ENCODE measurements around the gene CAMK4. TPM values are rescaled to one million over a fixed set of nuclear protein-coding genes. Genes with fewer than 3 reads are reported as not detected.

Gene CAMK4
- total RNA-seq, 1 donor from 2014 or later = 5.0 TPM

DNA sequence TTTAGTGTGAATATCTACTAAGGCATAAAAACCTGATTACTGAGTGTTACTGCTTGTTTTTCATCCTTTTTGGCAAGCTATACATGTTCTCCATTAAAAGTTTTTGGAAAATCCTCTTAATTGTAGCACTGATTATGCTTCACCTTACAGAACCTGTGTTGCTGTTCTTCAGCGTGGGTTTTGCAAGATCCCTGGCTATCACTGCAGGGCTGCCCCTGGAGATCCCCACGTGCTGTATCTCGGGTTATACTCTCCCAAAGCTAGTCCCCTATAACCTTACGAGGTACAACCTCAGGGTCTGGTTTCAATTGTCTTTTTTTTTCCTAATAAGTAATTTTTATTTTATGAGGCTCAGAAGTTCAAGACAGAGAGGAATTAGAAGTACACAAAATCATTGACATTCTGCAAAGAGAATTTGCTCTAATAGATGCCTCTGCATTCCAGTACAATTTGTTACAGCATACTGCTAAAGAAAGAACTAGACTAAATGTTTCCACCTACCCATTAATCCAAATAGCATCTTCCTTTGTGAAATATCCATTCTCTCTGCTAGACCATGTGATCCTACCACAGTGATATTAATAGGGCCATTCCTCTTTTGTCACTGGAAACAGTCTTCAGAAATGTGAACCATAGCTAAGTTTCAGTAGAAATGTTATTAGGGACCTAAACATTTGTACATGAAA lies 25.8 kb upstream of the CAMK4 start:
- H3K9me3 Mint-ChIP-seq = no peaks in the 10 kb centered on the region
- peaks cover 7% of the 10 kb centered on the region for H3K4me1 Mint-ChIP-seq
- no peaks in the 10 kb centered on the region for H3K9me3 ChIP-seq (ENCODE audit: low read depth)
- no peaks in the 10 kb centered on the region for H3K27me3 ChIP-seq
- no peak overlapping the region for H2AFZ ChIP-seq (replicated peaks)
- H3K36me3 Mint-ChIP-seq = no peaks in the 10 kb centered on the region
- no peaks in the 10 kb centered on the region for H3K79me2 ChIP-seq (ENCODE audit: low read depth)
- peaks cover 12% of the 10 kb centered on the region for H3K4me1 ChIP-seq
- DNase-seq (ENCODE audit: low spot score) = no peak
- H3K27ac Mint-ChIP-seq = no peak overlapping the region
- no peak overlapping the region for H3K4me3 Mint-ChIP-seq
- H3K4me3 ChIP-seq = no peak overlapping the region
- TF ChIP-seq EZH2phosphoT487 (IDR thresholded peaks at IDR 0.05) = no peak
- no peak for TF ChIP-seq EZH2 (IDR thresholded peaks at IDR 0.05)
- TF ChIP-seq, protein P1, sequence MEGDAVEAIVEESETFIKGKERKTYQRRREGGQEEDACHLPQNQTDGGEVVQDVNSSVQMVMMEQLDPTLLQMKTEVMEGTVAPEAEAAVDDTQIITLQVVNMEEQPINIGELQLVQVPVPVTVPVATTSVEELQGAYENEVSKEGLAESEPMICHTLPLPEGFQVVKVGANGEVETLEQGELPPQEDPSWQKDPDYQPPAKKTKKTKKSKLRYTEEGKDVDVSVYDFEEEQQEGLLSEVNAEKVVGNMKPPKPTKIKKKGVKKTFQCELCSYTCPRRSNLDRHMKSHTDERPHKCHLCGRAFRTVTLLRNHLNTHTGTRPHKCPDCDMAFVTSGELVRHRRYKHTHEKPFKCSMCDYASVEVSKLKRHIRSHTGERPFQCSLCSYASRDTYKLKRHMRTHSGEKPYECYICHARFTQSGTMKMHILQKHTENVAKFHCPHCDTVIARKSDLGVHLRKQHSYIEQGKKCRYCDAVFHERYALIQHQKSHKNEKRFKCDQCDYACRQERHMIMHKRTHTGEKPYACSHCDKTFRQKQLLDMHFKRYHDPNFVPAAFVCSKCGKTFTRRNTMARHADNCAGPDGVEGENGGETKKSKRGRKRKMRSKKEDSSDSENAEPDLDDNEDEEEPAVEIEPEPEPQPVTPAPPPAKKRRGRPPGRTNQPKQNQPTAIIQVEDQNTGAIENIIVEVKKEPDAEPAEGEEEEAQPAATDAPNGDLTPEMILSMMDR (IDR thresholded peaks at IDR 0.05) = no peak
- no peaks in the 10 kb centered on the region for H3K27me3 Mint-ChIP-seq (ENCODE audit: insufficient read depth, low read depth)
- no peak overlapping the region for H3K9ac ChIP-seq
- H3K4me2 ChIP-seq = no peak overlapping the region
- H3K27ac ChIP-seq = no peak overlapping the region
- H3K36me3 ChIP-seq = no peaks in the 10 kb centered on the region
- H4K20me1 ChIP-seq (ENCODE audit: low read depth) = no peaks in the 10 kb centered on the region
- H3F3A ChIP-seq (ENCODE audit: low read depth) = peaks cover 13% of the 10 kb centered on the region

DNA sequence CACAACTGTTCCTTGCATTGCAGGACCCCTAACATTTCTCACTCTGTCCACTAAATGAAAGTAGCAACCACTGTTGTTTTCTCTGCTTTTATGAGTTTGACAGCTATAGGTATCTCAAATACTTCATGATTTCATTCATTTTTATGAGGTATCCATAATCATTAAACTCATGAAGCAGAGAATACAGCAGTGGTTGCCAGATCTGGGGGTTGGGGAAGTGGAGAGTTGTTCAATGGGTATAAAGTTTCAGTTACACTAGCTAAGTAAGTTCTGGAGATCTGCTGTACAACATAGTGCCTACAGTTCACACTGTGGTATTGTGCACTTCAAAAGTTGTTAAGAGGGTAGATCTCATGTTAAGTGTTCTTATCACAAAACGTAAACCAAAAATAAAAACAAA lies 23.4 kb upstream of the CAMK4 start:
- no peaks in the 10 kb centered on the region for H3K27me3 Mint-ChIP-seq (ENCODE audit: insufficient read depth, low read depth)
- H3K36me3 ChIP-seq = no peaks in the 10 kb centered on the region
- no peak overlapping the region for H3K4me2 ChIP-seq
- no peak overlapping the region for H2AFZ ChIP-seq (replicated peaks)
- no peaks in the 10 kb centered on the region for H4K20me1 ChIP-seq (ENCODE audit: low read depth)
- H3K36me3 Mint-ChIP-seq = no peaks in the 10 kb centered on the region
- no peak for TF ChIP-seq EZH2phosphoT487 (IDR thresholded peaks at IDR 0.05)
- TF ChIP-seq, protein P1 (IDR thresholded peaks at IDR 0.05) = no peak
- TF ChIP-seq EZH2 (IDR thresholded peaks at IDR 0.05) = no peak
- no peak overlapping the region for H3K9ac ChIP-seq
- H3K9me3 ChIP-seq (ENCODE audit: low read depth) = no peaks in the 10 kb centered on the region
- no peaks in the 10 kb centered on the region for H3K79me2 ChIP-seq (ENCODE audit: low read depth)
- H3K9me3 Mint-ChIP-seq = no peaks in the 10 kb centered on the region
- H3F3A ChIP-seq (ENCODE audit: low read depth) = peaks cover 16% of the 10 kb centered on the region
- no peak overlapping the region for H3K27ac Mint-ChIP-seq
- peaks cover 24% of the 10 kb centered on the region for H3K4me1 ChIP-seq
- no peaks in the 10 kb centered on the region for H3K27me3 ChIP-seq
- H3K27ac ChIP-seq = no peak overlapping the region
- no peak overlapping the region for H3K4me3 ChIP-seq
- peaks cover 7% of the 10 kb centered on the region for H3K4me1 Mint-ChIP-seq
- DNase-seq (ENCODE audit: low spot score) = no peak
- no peak overlapping the region for H3K4me3 Mint-ChIP-seq

DNA sequence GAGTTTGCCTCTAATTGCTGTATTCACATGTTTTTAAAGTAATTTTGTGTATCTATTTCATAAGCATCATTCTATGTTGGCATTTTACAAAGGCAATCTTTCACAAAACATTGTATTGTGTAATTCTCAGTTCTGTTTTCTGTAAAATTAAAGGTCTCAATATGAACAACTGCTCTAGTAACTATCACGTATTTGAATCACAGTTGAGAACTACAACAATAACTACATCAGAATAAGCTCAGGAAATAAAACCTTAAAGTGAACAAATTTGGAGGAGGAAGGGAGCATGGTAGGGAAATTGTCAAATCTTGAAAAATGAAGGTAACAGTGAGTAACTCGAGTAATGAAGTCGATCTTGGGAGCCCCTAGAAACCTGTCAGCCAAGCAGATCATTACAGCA lies 22.5 kb upstream of the CAMK4 start:
- Histone ChIP-seq H3K4me2 (no peak overlapping the region), H3K4me1 (peaks cover 24% of the 10 kb centered on the region), H3K9me3 (ENCODE audit: low read depth) (no peaks in the 10 kb centered on the region), H3K36me3 (no peaks in the 10 kb centered on the region), H2AFZ (replicated peaks) (no peak overlapping the region), H3K79me2 (ENCODE audit: low read depth) (no peaks in the 10 kb centered on the region), H3K4me3 (no peak overlapping the region), H4K20me1 (ENCODE audit: low read depth) (no peaks in the 10 kb centered on the region), H3K9ac (no peak overlapping the region), H3K27ac (no peak overlapping the region), H3K27me3 (no peaks in the 10 kb centered on the region), H3F3A (ENCODE audit: low read depth) (peaks cover 16% of the 10 kb centered on the region)
- no peaks in the 10 kb centered on the region for H3K36me3 Mint-ChIP-seq
- DNase-seq (ENCODE audit: low spot score) = no peak
- no peak overlapping the region for H3K27ac Mint-ChIP-seq
- H3K27me3 Mint-ChIP-seq (ENCODE audit: insufficient read depth, low read depth) = no peaks in the 10 kb centered on the region
- H3K9me3 Mint-ChIP-seq = no peaks in the 10 kb centered on the region
- H3K4me3 Mint-ChIP-seq = no peak overlapping the region
- peaks cover 7% of the 10 kb centered on the region for H3K4me1 Mint-ChIP-seq
- no peak for TF ChIP-seq EZH2phosphoT487 (IDR thresholded peaks at IDR 0.05)

DNA sequence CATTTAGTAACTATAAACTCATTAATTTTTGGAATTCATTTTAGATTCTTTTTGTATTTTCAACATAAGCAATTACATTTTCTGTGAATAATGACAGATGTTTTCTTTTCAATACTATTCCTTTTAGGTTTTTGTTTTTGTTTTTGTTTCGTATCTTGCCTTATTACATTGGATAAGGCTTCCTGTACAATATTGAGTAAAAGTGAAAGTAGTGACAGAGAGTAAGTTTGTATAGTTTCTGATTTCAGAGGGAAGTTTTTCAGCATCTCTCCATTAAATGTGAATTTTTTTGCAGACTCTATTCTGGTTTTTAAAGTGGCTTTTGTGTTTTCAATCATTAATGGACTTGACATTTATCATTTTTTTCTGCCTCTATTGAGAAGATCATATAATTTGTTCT lies 12.8 kb upstream of the CAMK4 start:
- H3K36me3 ChIP-seq = no peaks in the 10 kb centered on the region
- Mint-ChIP-seq H3K9me3 (no peaks in the 10 kb centered on the region), H3K36me3 (no peaks in the 10 kb centered on the region), H3K27me3 (ENCODE audit: insufficient read depth, low read depth) (no peaks in the 10 kb centered on the region), H3K4me3 (no peak overlapping the region), H3K4me1 (no peaks in the 10 kb centered on the region), H3K27ac (no peak overlapping the region)
- H3K27me3 ChIP-seq = no peaks in the 10 kb centered on the region
- no peaks in the 10 kb centered on the region for H4K20me1 ChIP-seq (ENCODE audit: low read depth)
- H3K27ac ChIP-seq = no peak overlapping the region
- no peak overlapping the region for H3K4me2 ChIP-seq
- no peak overlapping the region for H2AFZ ChIP-seq (replicated peaks)
- no peak for DNase-seq (ENCODE audit: low spot score)
- TF ChIP-seq EZH2 (IDR thresholded peaks at IDR 0.05) (no peak), EZH2phosphoT487 (IDR thresholded peaks at IDR 0.05) (no peak)
- TF ChIP-seq, protein P1 (IDR thresholded peaks at IDR 0.05) = no peak
- H3K79me2 ChIP-seq (ENCODE audit: low read depth) = no peaks in the 10 kb centered on the region
- peaks cover 4% of the 10 kb centered on the region for H3K4me1 ChIP-seq
- no peaks in the 10 kb centered on the region for H3K9me3 ChIP-seq (ENCODE audit: low read depth)
- H3K4me3 ChIP-seq = no peak overlapping the region
- no peak overlapping the region for H3K9ac ChIP-seq
- H3F3A ChIP-seq (ENCODE audit: low read depth) = no peaks in the 10 kb centered on the region
